Coronary artery (tissue), 2 donors: ENCODE results near the gene CEP76.
"Not testable (repeated sequence)": the region's sequence is repeated elsewhere in the genome, so short reads cannot be mapped to it uniquely, and the experiment has no call there.

ENCODE experiments used
- DNase-seq: peaks from one replicate; pipeline ENCODE4 v3.0.0-alpha.2; 2017; ENCODE audit warnings: low spot score
- H3K27ac ChIP-seq, 2 donors: fragments of 200-600 bp; sonication (generic); one replicate each; pipeline ENCODE4 v1.5.1; 2016 to 2019
- H3K4me3 ChIP-seq: fragments of 200-600 bp; sonication (generic); 2 replicates; pipeline ENCODE4 v1.5.1; 2016; ENCODE audit warnings: mild to moderate bottlenecking, moderate library complexity
- CTCF ChIP-seq: fragments of 200-600 bp; sonication (generic); IDR thresholded peaks from one replicate; pipeline ENCODE4 v1.5.1; 2019; ENCODE audit warnings: antibody characterized with exemption

Gene CEP76

GRCh38 chr18:12645254-12645653, 57.3 kb downstream of the CEP76 start:
- Histone ChIP-seq H3K27ac (peak overlapping the region; percentile 63 to 72), H3K4me3 (no peak overlapping the region)
- DNase-seq: no peak
- TF ChIP-seq CTCF: no peak

GRCh38 chr18:12643756-12644155, 58.8 kb downstream of the CEP76 start:
- not testable (repeated sequence) for DNase-seq, H3K4me3 ChIP-seq, H3K27ac ChIP-seq

- no peak for TF ChIP-seq CTCF
- no peak overlapping the region for H3K27ac ChIP-seq
- DNase-seq: no peak
- H3K4me3 ChIP-seq: no peak overlapping the region
These were observed 61.7 kb downstream of the CEP76 start for GRCh38 chr18:12640881-12641200.

GRCh38 chr18:12639990-12640880, 62.3 kb downstream of the CEP76 start:
- H3K4me3 ChIP-seq: no peak overlapping the region
- no peak for TF ChIP-seq CTCF
- DNase-seq: no peak
- no peak overlapping the region for H3K27ac ChIP-seq

GRCh38 chr18:12638644-12639124, 63.8 kb downstream of the CEP76 start:
- no peak for TF ChIP-seq CTCF
- Histone ChIP-seq H3K27ac (no peak overlapping the region), H3K4me3 (no peak overlapping the region)
- no peak for DNase-seq

GRCh38 chr18:12637901-12638643, 64.5 kb downstream of the CEP76 start:
- H3K4me3 ChIP-seq: no peak overlapping the region
- no peak for TF ChIP-seq CTCF
- H3K27ac ChIP-seq: no peak overlapping the region
- DNase-seq: no peak

- no peak for DNase-seq
- TF ChIP-seq CTCF: no peak
- no peak overlapping the region for H3K27ac ChIP-seq
- H3K4me3 ChIP-seq: no peak overlapping the region
These were observed 65.1 kb downstream of the CEP76 start for GRCh38 chr18:12637393-12637792.
